T-helper 1 cell (primary cell): Measurements from ENCODE around the gene PPT1.
"Not testable (repeated sequence)": the region's sequence is repeated elsewhere in the genome, so short reads cannot be mapped to it uniquely, and the experiment has no call there.

Source experiments
- DNase-seq, 5 donors: peaks; one replicate each; pipeline ENCODE4 v3.0.0-alpha.2; 2012 to 2020

PPT1 gene

DNA sequence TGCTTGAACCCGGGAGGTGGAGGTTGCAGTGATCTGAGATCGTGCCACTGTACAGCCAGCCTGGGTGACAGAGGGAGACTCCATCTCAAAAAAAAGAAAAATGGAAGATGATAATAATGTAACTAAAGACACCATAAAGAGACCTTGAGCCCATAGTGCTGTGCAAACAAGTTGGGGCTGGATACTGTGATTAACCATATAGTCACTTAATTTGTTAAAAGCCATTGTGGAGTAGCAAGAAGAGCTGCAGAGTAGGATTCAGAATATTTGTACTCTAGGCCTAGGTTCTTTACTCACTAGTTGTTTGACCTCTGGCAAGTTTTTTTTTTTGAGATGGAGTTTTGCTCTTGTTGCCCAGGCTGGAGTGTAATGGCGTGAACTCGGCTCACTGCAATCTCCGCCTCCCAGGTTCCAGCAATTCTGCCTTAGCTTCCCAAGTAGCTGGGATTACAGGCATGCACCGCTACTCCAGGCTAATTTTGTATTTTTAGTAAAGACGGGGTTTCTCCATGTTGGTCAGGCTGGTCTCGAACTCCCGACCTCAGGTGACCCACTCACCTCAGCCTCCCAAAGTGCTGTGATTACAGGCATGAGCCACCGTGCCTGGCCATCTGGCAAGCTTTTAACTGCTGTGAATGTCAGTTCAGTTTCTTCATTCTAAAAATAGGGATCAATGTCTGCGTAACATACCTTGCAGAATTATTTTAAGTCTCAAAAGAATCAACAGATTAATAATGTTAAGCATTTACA is 43.7 kb downstream of the PPT1 start:
- no peak for DNase-seq

DNA sequence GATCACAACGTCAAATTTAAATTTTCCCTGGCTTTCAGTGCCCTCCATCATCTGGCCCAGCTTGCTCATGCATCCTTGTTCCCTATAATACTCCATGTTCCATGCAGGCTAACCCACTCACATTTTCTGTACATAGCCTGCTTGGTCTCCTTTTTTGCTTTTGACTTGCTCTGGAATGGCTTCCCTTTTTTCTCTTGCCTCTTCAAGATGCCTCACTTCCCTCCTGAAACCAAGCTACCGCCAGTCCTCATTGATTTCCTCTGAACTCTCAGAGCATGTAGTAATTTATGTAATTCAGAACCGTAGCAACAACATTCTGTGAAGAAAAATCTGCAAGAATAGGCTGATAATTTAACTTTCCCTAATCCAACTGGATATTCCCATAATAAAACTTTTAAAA is 46.2 kb downstream of the PPT1 start:
- DNase-seq, result no peak

DNA sequence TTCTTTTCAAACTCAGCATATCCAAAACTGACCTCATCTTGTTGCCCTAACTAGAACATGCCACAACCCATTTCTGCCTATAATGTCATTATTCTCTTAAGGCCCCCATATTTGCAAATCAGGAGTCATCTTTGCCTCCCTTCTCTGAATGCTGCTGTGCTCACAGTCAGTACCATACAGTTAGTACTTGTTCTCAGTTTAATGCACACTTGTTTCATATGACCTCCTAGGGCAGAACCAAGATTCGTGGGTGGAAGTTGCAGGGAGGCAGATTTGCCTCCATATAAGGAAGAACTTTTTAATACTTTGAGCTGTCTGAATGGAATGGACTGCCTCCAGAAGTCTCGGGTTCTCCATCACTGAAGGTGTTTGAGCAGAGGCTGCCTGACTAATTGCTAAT is 47.3 kb downstream of the PPT1 start:
- peak in 1 of 5 donors; percentile 37 for DNase-seq

DNA sequence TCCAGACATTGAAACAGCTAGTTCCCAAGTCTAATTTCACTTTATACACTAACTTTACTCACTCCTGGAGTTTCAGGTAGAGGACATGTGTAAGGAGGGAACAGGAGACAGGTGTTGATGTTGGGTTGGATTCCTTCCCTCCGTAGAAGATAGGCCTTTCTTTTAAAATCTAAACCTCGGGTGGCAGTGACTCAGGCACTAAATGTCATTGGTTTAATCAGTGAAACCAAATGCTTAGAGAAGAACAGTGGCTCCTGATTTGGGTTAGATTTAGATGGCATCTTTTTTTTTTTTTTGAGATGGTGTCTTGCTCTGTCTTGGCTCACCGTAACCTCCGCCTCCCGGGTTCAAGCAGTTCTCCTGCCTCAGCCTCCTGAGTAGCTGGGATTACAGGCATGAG is 49.3 kb downstream of the PPT1 start:
- no peak for DNase-seq

DNA sequence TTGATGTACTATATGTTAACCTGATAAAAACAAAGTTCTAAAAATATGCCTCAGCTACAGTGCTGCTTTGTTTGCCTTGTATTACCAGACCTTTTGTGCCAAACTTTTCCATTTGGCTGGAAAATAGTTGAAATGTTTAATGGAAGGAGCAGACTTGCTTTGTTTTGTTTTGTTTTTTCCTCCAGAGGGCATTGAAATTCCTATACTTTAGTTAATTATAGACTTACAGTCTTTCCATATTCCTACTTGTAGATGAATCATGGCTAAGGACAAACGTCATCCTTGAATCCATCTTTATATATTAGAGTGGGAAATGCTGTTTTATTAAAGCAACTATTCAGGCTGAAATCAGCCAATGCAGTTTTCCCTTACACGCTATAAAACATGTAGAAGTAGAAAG is 49.8 kb downstream of the PPT1 start:
- DNase-seq, result no peak

DNA sequence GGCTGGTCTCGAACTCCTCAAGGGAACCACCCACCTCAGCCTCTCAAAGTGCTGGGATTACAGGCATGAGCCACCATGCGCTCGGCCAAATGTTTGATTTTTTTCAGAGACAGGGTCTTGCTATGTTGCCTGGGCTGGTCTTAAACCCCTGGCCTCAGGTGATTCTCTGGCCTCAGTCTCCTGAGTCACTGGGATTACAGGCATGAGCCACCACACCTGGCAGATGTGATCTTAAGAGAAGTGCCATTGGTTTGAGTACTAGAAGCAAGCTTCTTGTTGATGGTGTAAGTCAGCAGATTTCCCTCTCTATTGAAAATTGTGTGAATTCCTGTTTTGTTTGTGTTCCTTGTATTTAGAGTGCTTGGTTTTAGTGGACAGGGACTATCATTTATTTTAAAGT is 51.3 kb downstream of the PPT1 start:
- DNase-seq, result no peak

DNA sequence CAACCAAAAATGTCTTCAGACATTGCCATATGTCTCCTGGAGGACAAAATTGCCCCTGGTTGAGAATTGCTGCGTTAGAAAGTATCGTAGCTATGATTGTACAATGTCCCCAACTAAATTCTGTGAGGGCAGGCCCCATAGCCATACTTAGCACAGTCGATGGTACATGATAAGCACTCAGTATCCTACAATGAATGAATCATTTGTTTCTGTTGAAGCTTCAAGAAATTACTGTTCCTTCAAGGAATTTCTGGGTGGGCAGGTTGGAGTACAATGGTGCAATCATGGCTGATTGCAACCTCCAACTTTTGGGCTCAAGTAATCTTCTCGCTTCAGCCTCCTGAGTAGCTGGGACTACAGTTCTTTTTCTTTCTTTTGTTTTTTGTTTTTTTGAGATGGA is 51.9 kb downstream of the PPT1 start:
- no peak for DNase-seq

DNA sequence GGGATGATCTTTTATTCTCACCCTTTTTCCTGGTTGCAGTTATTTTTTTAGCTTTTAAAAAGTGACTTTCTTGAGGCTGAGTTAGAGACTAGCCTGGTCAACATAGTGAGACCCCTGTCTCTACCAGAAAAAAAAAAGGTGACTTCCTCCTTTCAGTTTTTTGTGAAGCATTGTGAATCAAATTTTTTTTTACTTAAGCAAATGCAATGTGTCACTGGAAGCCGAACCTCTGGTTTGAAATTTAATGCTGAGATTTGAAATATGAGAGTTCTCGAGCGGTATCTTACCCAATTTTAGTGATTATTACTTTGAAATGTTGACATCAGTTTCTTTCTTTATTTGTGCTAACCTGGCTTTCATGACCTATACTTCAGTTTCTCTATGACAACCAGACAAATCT is 52.9 kb downstream of the PPT1 start:
- no peak for DNase-seq

DNA sequence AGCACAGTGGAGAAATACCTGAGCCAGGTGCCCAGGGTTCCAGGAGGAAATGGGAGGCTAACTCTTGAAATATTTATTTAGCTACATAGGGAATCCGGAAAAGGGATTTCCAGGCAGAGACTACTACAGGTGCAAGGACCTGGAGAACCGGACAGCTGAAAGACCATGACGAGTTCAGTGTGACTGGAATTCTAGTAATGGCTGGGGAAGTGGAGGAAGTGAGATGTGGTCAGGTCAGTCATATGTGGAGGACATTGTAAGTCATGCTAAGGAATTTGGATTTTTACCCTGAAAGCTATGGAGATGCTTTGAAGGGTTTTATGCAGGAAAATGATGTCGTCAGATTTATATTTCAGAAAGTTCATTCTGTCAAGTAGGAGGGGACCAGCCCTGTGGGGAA is 54.7 kb downstream of the PPT1 start:
- no peak for DNase-seq

DNA sequence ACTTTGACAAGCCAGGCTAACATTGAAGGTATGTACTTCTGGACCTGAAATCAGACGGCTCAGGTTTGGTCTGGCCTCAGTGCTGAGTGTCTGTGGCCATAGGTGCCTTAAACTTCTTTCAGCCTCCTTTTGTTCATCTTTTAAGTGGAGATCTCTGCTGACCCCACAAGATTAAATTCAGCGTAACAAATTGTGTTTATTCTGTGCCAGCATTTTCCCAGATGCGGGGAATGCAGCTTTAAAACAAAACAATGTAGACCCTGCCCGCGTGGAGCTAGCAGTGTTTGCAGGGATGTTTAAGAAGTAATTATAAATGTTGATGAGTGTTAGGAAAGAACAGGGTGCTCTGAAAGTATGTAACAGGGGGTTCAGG is 55.6 kb downstream of the PPT1 start:
- no peak for DNase-seq

DNA sequence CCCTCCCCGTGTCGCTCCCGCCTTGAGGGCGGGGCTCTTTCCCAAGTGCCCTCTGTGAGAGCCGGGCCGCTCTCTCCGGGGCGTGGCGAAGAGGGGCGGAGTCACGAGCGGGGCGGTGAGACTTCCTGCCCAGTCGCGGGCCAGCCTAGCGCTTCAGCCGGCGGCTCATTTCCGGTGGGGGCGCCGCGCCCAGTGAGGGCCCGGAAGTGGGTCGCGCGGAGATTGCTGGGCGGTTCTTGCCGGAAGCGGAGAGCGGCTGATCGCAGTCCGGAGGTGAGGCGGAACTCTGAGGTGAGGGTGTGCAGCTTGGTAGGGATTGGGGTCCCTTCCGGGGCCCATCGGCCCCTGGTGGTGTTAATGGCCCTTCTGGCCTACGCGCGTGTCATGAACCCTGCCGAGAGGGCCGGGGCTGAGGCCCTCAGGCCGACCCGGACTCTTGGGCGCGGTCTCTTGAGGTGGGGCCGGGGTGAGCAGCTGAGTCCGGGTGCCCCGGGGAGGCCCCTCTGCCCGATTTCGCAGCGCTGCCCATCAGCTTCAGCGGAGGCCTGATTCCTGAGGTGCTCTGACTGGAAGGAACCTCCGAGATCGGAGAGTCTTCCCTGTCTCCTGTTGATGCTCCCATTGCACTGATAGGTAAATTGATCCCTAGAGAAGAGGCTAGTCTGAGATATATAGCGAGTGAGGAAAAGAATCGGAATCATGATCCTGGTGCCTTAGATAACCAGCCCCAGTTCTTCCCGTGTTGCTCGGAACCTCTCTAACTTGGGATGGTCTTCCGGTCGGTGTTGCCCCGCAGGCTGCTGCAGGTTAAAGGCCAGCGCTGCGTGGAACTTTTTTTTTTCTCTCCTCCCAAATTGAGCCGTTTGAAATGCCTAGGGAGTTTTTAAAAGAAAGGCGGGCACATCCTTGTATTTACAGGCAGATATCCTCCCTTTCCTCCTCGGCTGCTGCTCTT is 56.3 kb downstream of the PPT1 start, which contains the start of gene CAP1:
TSS of gene CAP1 (plus strand) at position 219 of the 955 bp plus-strand sequence. CDS start 18,618 bp downstream, outside the sequence.
- DNase-seq, result peak; percentile 99 to 100 (median 100)

DNA sequence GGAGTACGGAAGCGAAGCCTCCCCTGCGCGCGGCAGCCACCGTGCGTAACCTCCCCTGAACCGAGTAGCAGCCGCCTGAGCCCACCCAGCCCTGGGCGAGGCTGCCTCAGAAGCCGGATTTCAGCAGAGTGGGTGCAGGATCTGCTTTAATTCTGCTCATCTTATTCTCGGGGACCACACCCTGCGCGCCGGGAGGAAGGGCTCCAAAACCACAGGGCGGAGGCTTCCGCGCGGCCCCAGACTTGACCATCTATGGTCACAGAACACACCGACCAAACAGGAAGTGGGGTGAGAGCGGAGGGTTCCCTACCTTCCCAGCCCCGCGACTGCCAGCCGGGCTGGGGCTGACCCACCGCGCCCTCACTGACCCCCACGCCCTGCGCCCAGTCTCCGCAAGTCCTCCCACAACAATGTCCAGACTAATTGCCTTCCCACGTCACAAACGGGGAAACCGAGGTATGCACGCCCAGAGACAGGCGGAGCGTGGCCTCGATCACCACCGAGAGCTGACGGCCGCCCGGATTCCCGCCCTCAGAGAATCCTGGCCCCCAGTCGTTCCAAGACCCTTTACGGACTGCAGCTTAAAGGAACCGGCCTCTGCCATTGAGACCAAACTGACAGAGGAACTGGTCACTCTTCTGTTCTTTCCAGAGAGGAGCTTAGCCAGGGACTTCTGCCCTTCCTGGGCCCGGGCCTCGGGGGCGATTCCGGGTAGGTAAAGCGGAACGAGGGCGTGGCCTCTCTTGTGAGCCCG is 57.1 kb downstream of the PPT1 start:
- DNase-seq, result peak; percentile 42 to 95 (median 51)

DNA sequence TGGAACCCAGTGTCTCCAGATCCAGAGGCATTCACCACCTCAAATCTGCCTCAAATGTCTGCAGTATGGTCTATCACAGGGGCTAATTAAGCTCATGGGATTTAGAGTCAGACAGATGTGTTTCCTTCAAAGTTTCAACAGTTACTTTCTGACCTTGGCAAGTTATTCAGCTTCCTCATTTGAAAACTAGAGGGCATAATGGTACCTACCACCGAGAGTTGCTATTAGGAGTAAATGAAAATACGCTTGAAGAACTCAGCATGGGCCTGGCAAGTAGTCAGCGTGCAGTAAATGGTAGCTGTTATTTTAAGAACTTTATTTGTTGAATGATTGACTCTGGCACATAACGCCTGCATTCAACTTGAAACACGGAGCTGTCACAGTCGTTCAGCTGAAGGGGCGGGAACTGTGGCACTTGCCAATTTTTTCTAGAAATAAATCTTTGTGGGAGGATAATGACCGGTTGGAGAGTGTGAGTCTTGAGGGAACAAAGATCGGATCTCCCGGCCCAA is 57.8 kb downstream of the PPT1 start:
- no peak for DNase-seq

DNA sequence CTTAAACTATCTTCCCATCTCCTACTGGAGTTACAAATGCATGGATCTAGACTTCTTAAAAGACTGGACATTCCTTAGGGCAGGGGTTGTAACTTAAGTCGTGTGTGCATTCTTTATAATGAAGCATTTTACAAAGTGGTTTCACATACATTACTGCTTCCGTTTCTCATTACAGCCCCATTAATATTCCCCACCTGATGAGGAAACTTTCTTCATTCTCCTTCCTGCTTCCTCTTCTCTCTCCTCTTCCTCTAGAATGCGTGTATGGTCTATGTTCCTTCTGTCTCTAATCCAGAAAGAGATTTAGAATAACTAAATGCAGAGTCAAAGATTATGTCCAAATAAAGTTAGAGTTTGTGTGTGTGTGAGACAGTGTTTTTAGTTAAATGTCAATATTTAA is 58.4 kb downstream of the PPT1 start:
- no peak for DNase-seq

DNA sequence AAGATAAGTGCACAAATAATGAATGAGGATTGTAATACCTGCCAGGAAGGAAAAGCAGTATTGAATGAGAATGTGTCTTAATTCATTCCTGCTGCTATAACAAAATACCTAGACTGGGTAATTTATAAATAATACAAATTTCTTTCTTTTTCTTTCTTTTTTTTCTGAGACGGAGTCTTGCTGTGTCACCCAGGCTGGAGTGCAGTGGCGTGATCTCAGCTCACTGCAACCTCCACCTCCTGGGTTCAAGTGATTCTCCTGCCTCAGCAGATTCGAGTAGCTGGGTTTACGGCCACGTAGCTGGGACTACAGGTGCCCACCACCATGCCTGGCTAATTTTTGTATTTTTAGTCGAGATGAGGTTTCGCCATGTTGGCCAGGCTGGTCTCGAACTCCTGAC is 59.8 kb downstream of the PPT1 start:
- not testable (repeated sequence) for DNase-seq

DNA sequence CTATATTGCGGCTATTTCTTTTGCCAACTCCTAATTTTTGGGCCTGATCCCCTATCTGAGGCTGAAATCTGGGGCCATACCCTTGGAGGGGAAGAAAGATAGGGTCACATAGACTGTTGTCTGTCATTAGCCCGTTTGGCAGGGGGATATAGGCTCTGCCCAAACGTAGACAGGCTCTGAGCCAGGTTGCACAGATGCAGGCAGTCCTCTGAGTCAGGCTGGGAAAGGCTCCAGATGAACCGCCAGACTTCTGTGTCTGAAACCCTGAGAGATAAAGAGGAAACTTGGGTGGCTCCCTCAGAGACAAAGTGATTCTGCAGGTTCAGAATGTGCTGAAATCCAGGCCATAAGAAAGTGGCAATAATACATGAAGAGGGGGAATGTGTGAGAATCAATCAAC is 60.5 kb downstream of the PPT1 start:
- DNase-seq, result no peak

DNA sequence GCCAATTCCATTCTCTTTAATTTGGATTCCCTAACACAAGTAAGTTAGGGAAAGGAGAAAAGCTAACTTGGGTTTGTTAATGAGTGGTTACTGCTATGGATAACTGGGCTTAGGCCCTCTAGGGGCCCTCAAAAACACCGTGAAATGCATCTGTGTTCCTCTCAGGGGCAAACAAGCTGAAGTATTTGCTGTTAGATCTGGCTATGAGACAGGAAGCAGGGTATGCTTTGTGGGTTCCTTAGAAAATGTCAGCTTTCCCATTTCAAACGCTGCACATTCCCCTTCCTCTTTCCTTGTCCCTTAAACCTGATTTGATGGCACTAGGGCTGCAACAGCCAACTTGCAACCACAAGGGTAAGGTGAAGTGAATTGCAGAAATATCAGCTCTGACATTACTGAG is 62.2 kb downstream of the PPT1 start:
- DNase-seq, result no peak

DNA sequence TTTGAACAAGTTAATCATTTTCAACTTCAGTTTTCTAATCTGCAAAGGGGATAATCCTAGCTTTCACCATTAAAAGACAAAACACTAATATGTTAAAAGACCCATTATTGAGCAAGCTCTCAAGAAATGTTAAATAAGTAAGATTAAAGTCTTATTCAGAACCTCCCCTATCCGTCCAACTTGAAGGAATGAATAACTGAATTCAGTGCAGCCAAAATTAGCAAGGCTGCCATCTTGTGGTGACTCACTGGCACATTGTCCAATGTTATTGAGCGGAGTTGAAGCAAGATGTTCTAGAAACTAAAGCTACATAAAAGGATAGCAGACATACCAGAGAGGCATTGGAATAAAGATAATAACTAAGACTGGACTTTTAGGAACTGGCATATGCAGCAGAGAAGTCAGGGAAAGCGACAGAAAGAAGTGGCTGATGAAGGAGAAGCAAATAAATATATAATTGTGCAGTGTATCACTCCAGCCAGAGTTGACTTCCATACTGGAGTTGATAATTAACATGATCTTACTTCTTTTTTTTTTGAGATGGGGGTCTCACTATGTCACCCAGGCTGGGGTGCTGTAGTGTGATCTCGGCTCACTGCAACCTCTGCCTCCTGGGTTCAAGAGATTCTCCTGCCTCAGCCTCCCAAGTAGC is 64.7 kb downstream of the PPT1 start:
- DNase-seq, result peak in 4 of 5 donors; percentile 21 to 59 (median 37)

DNA sequence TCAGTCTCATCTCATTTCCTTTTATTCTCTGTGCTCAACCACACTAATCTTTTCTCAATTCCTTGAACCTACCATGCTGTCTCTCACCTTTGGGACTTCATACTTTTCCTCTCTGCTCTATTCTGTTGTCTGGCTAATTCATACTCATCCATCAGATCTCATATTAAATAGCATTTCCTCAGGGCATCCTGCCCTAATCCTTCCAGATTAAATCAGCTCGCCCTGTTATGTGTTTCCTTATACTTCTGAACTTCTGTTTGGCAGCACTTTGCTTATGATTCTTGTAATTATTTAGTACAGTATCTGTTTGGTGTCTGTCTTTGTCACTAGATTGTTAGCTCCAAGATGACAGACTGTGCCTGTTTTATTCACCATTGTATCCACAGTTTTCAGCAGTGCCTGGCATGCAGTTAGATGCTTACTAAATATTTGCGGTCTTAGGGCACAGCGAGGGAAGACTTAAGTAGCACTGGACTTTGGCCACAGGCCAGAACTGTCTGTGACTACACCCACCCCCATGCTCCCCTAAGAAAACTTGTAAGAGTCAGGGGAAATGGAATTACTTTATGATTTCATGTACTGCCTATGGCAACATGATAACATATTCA is 66.4 kb downstream of the PPT1 start:
- no peak for DNase-seq

DNA sequence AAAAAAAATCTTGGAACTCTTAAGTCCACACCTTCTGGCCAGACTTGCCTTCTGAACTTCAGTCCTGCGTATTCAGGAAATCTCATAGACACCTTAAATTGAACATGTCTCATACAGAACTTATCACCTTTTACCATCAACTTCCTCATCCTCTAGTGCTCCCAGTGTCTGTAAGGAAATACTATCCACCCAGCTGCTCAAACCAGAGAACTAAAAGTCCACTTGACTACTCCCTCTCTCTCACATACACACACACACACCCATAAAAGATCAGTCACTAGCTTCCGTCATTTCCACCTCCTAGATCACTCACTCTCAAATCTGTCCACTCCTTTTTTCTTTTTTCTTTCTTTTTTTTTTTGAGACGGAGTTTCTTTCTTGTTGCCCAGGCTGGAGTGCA is 67.4 kb downstream of the PPT1 start:
- DNase-seq, result no peak

DNA sequence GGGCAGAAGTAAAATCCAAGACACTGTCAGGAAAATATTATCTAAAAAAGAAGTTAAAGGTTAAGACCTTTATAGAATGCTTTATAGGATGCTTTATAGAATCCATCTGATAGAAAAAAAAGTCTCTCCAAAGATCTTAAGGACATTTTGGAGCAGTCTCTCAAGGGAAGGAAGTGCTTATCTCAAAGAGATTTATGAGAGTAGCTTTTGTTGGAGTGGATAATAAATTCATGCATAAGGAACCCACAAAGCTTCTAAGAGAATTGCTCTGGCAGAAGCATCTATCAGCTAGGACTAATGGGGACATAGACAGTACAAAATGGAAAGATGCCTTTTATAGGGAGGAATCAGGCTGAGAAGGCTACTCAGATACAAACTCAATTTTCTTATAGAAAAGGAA is 69.4 kb downstream of the PPT1 start:
- DNase-seq, result no peak

DNA sequence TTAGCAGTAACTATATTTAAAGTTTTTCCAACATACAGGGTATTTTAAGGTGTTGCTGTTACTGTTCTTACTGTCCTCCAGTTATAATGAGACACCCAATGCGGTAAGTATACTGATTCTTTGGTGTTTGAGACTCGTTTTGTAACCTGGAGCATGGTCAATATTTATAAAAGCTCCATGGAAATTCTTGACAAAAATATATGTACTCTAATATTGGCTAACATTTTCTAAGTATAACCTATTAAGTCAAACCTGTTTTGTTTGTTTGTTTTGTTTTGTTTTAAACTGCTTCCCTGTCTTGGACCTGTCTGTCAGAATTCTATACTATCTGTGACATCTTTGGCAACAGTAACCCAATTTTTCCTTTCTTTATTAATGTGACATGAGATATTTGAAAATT is 72.4 kb downstream of the PPT1 start:
- no peak for DNase-seq
